GM13976 (cell line): Measurements from ENCODE around the gene TSEN54.

ENCODE experiments used
- DNase-seq: peaks from one replicate; pipeline ENCODE4 v3.0.0; 2012; ENCODE audit warnings: low spot score
- CTCF ChIP-seq: IDR thresholded peaks from 2 replicates; pipeline ENCODE4 v1.5.1; 2012; ENCODE audit warnings: borderline replicate concordance, mild to moderate bottlenecking; ENCODE audit not compliant: insufficient read depth; ENCODE audit errors: extremely low read depth, missing control alignments, control extremely low read depth
- in situ Hi-C: fragments of 300-500 bp; cut with MboI; formaldehyde crosslinking; loops from one replicate; pipeline ENCODE4 v1.12.0; 2022; ENCODE audit warnings: low sequenced_read_pairs, mixed read lengths, inconsistent platforms; ENCODE audit not compliant: unreplicated experiment

The TSEN54 gene

GRCh38 chr17:75499313-75500022 lies 16.9 kb upstream of the TSEN54 start:
- no peak for DNase-seq
- no peak for TF ChIP-seq CTCF
- in situ Hi-C loops: no loop called here

GRCh38 chr17:75500419-75501216 lies 15.7 kb upstream of the TSEN54 start:
- no peak for TF ChIP-seq CTCF
- in situ Hi-C loops: no loop called here
- DNase-seq: no peak

- DNase-seq: no peak
- in situ Hi-C loops: no loop called here
- TF ChIP-seq CTCF: no peak
Observed at GRCh38 chr17:75501378-75502071, 14.8 kb upstream of the TSEN54 start.

GRCh38 chr17:75502072-75502720 lies 14.1 kb upstream of the TSEN54 start:
- no peak for DNase-seq
- in situ Hi-C loops: no loop called here
- no peak for TF ChIP-seq CTCF

GRCh38 chr17:75502721-75503329 lies 13.5 kb upstream of the TSEN54 start:
- no peak for DNase-seq
- in situ Hi-C loops: no loop called here
- TF ChIP-seq CTCF: no peak
